ENCODE results near the gene TLK1.

- TF ChIP-seq CTCF (IDR thresholded peaks at IDR 0.05) (no peak), EP300 (IDR thresholded peaks at IDR 0.05) (no peak)
Observed at GRCh38 chr2:170975127-170975942, 185.4 kb downstream of the TLK1 start.
